Measurements from ENCODE around the gene TNNI3. TPM values are rescaled to one million over a fixed set of nuclear protein-coding genes. Genes with fewer than 3 reads are reported as not detected.

TNNI3 gene
- total and polyA plus RNA-seq, 9 of the 15 experiments (the other 6 are each of a cell fraction or from before 2014, with no cell fraction given): 4.7 to 158 (median 42.0) TPM

- FAIRE-seq: no peak
- no TSS peak for BruUV-seq (replicated peaks)
- TF ChIP-seq EGR1 (conservative IDR thresholded peaks at IDR 0.05) (no peak), HIVEP1 (CRISPR knock-in tag; IDR thresholded peaks at IDR 0.05) (no peak), ZNF431 (CRISPR knock-in tag; IDR thresholded peaks at IDR 0.05) (no peak), DLX4 (CRISPR knock-in tag; IDR thresholded peaks at IDR 0.05) (no peak), PRMT5 (CRISPR knock-in tag; IDR thresholded peaks at IDR 0.05) (no peak), PML (IDR thresholded peaks at IDR 0.05; ENCODE audit: low read length) (no peak), SIN3B (IDR thresholded peaks at IDR 0.05; ENCODE audit: low read depth) (no peak), NKRF (IDR thresholded peaks at IDR 0.05; ENCODE audit: borderline replicate concordance) (peak; percentile 90), LCOR (CRISPR knock-in tag; IDR thresholded peaks at IDR 0.05) (0 out of 2 replicates have a peak, but pooled peaks have one; percentile 4), RBM22 (IDR thresholded peaks at IDR 0.05; ENCODE audit: low read depth, low read length, poor library complexity, severe bottlenecking) (no peak), ZNF586 (CRISPR knock-in tag; conservative IDR thresholded peaks at IDR 0.05) (no peak), MEF2A (IDR thresholded peaks at IDR 0.05; ENCODE audit: control insufficient read depth, low read depth, low read length) (no peak), ESRRB (CRISPR knock-in tag; IDR thresholded peaks at IDR 0.05; ENCODE audit: borderline replicate concordance) (no peak), GTF2E2 (tag; IDR thresholded peaks at IDR 0.05) (no peak), BRD9 (IDR thresholded peaks at IDR 0.05; ENCODE audit: low read depth, partially characterized antibody) (no peak), PTBP1 (IDR thresholded peaks at IDR 0.05; ENCODE audit: low read depth, low read length) (no peak), HCFC1 (IDR thresholded peaks at IDR 0.05; ENCODE audit: low read depth, low read length) (peak; percentile 98)
These were observed 8.5 kb upstream of the TNNI3 start for GRCh38 chr19:55165952-55166529.

More at GRCh38 chr19:55165952-55166529, 8.5 kb upstream of the TNNI3 start:
- H2AFZ ChIP-seq (ENCODE audit: low read depth, low read length): peak overlapping the region; percentile 83
- DNase-seq (ENCODE audit: extremely low read depth in 1 of 4, low spot score in 3 of 4): peak; percentile 47 to 90 (median 68)
- peak overlapping the region in 1 of 2 experiments; percentile 89; a peak in 2 of 4 replicates for H3K9ac ChIP-seq (ENCODE audit: insufficient read depth in 1 of 2, low read depth in 2 of 2, low read length in 2 of 2)
- no peaks in the 10 kb centered on the region for H3K9me1 ChIP-seq (ENCODE audit: control insufficient read depth, insufficient read depth, low read length)
- no peaks in the 10 kb centered on the region for H3K79me2 ChIP-seq (ENCODE audit: control insufficient read depth, insufficient read depth, low read length)
- H3K27ac ChIP-seq (ENCODE audit: extremely low read depth, low read depth, low read length): no peak overlapping the region
- WGBS (ENCODE audit: insufficient coverage, low coverage, missing lambda C conversion rate): 2% methylated on average over 34 of the region's 34 CpGs
- no peaks in the 10 kb centered on the region for H3K27me3 ChIP-seq (ENCODE audit: control insufficient read depth in 2 of 2, insufficient read depth in 2 of 2, low read length in 2 of 2)
- in situ Hi-C loops (cut with MboI): loop anchor here (25.0 kb wide), 1 partner anchor 971 kb away; the partner anchor contains the start of gene ZNF444
- ChIA-PET CTCF (ENCODE audit: low intra/inter-chr PET ratio) (interaction anchor here (0.9 kb wide), 1 partner anchor 25 kb away, joined by 4 read pairs; no protein-coding TSS in a partner anchor), POLR2A (interaction anchor here (0.6 to 1.9 kb wide), 6 partner anchors 9 to 242 kb away, joined by 3 to 7 read pairs (median 4); partner anchors contain the start of gene UBE2S)
- no peaks in the 10 kb centered on the region for H3K9me3 ChIP-seq (replicated peaks; ENCODE audit: control insufficient read depth, insufficient read depth, low read depth, low read length)
- peak; percentile 93 for ATAC-seq
- peaks cover 3% of the 10 kb centered on the region for H4K20me1 ChIP-seq (replicated peaks; ENCODE audit: control insufficient read depth, insufficient read depth, low read length)
- 0 out of 3 replicates have a peak, but pooled peaks cover 3% of the 10 kb centered on the region for H3K36me3 ChIP-seq (ENCODE audit: control insufficient read depth, insufficient read depth, low read length)
- intact Hi-C loops (cut with micrococcal nuclease): no loop called here
- H3K4me3 ChIP-seq: peak overlapping the region; percentile 54
- peaks cover 0 to 34% of the 10 kb centered on the region in 2 experiments; a peak in 3 of 5 replicates for H3K4me1 ChIP-seq (replicated peaks in 1 of 2; ENCODE audit: control insufficient read depth in 2 of 2, insufficient read depth in 2 of 2, low read length in 2 of 2)
- peak overlapping the region; percentile 81 for H3K4me2 ChIP-seq (ENCODE audit: insufficient read depth, low read length)
